GM21390 (cell line): Measurements from ENCODE around the gene FOXS1.
"Not testable (repeated sequence)": the region's sequence is repeated elsewhere in the genome, so short reads cannot be mapped to it uniquely, and the experiment has no call there.

ENCODE experiments used
- ATAC-seq: cut with Tn5 transposase; IDR thresholded peaks from one replicate; pipeline ENCODE4 v1.9.1; 2021; ENCODE audit not compliant: unreplicated experiment

The FOXS1 gene

GRCh38 chr20:31823360-31824124, 21.9 kb downstream of the FOXS1 start:
- ATAC-seq = no peak

- no peak for ATAC-seq
Measured at GRCh38 chr20:31822421-31823330, 22.7 kb downstream of the FOXS1 start.

GRCh38 chr20:31821427-31821826, 24.0 kb downstream of the FOXS1 start:
- ATAC-seq = no peak

GRCh38 chr20:31820228-31820627, 25.2 kb downstream of the FOXS1 start:
- no peak for ATAC-seq

- ATAC-seq = no peak
Measured at GRCh38 chr20:31819083-31819784, 26.2 kb downstream of the FOXS1 start, which contains the start of gene MYLK2. MYLK2 (plus strand) TSS chr20:31819356; CDS start chr20:31819581, 225 bp downstream.

- ATAC-seq = no peak
Measured at GRCh38 chr20:31818376-31818908, 27.0 kb downstream of the FOXS1 start.

GRCh38 chr20:31817461-31817860, 27.9 kb downstream of the FOXS1 start:
- ATAC-seq = no peak

GRCh38 chr20:31816221-31816620, 29.2 kb downstream of the FOXS1 start:
- no peak for ATAC-seq

GRCh38 chr20:31815408-31816188, 29.8 kb downstream of the FOXS1 start:
- no peak for ATAC-seq

- ATAC-seq = not testable (repeated sequence)
Measured at GRCh38 chr20:31814142-31814541, 31.3 kb downstream of the FOXS1 start.

GRCh38 chr20:31813611-31814010, 31.8 kb downstream of the FOXS1 start:
- ATAC-seq = no peak

- no peak for ATAC-seq
Measured at GRCh38 chr20:31811796-31812728, 33.3 kb downstream of the FOXS1 start.

- no peak for ATAC-seq
Measured at GRCh38 chr20:31811198-31811597, 34.2 kb downstream of the FOXS1 start.

GRCh38 chr20:31809661-31810060, 35.7 kb downstream of the FOXS1 start:
- no peak for ATAC-seq

GRCh38 chr20:31808481-31808880, 36.9 kb downstream of the FOXS1 start:
- ATAC-seq = no peak

GRCh38 chr20:31806564-31807355, 38.6 kb downstream of the FOXS1 start:
- ATAC-seq = no peak

- no peak for ATAC-seq
Measured at GRCh38 chr20:31803552-31804291, 41.7 kb downstream of the FOXS1 start.

- no peak for ATAC-seq
Measured at GRCh38 chr20:31801508-31801907, 43.9 kb downstream of the FOXS1 start.
